CD4-positive, alpha-beta memory T cell (primary cell): ENCODE results near the gene FAM229A. TPM values are rescaled to one million over a fixed set of nuclear protein-coding genes. Genes with fewer than 3 reads are reported as not detected.

Experiments
- CTCF ChIA-PET: fragments of 350-600 bp; sonication (Branson Sonifier 250); formaldehyde crosslinking; loops from one replicate; lab custom pipeline; 2021; ENCODE audit warnings: inconsistent platforms; ENCODE audit not compliant: partially characterized antibody; lab: Charles Lee
- POLR2A ChIA-PET: fragments of 350-600 bp; sonication (Branson Sonifier 250); formaldehyde crosslinking; loops from one replicate; lab custom pipeline; 2021; ENCODE audit not compliant: partially characterized antibody; lab: Charles Lee
- DNase-seq, 5 donors: peaks; one replicate each; pipeline versions ENCODE4 v3.0.0 to v3.0.0-alpha.2; 2020 to 2022; ENCODE audit warnings: mixed read lengths in 1 of 5
- H3K27ac ChIP-seq: one replicate; pipeline ENCODE4 v1.7.0; 2013; ENCODE audit warnings: low read depth, low read length
- H3K27me3 ChIP-seq: 2 replicates; pipeline ENCODE4 v1.7.0; 2013; ENCODE audit warnings: mild to moderate bottlenecking, low read length, moderate library complexity; ENCODE audit not compliant: insufficient read depth
- H3K36me3 ChIP-seq: 2 replicates; pipeline ENCODE4 v1.7.0; 2013; ENCODE audit warnings: mild to moderate bottlenecking, low read length, moderate library complexity; ENCODE audit not compliant: insufficient read depth
- H3K4me1 ChIP-seq: 2 replicates; pipeline ENCODE4 v1.7.0; 2013; ENCODE audit warnings: mild to moderate bottlenecking, low read length, moderate library complexity; ENCODE audit not compliant: insufficient read depth
- H3K4me3 ChIP-seq, 2 donors: one replicate each; pipeline ENCODE4 v1.7.0; 2013; ENCODE audit warnings: low read length in 2 of 2, mild to moderate bottlenecking in 1 of 2
- H3K9me3 ChIP-seq, 2 donors: one replicate each; pipeline ENCODE4 v1.7.0; 2013; ENCODE audit warnings: low read length in 2 of 2, control low read depth in 1 of 2; ENCODE audit not compliant: control insufficient read depth in 1 of 2
- H3K27ac Mint-ChIP-seq, 7 donors: one replicate each; pipeline ENCODE4 v1.8.0; 2020 to 2021; ENCODE audit warnings: mixed read lengths in 7 of 7, mild to moderate bottlenecking in 6 of 7, inconsistent platforms in 3 of 7, moderate library complexity in 3 of 7
- H3K27me3 Mint-ChIP-seq, 2 donors: one replicate each; pipeline ENCODE4 v1.8.0; 2020 to 2021; ENCODE audit warnings: mixed read lengths in 2 of 2
- H3K36me3 Mint-ChIP-seq, 2 donors: one replicate each; pipeline ENCODE4 v1.8.0; 2020 to 2021; ENCODE audit warnings: mixed read lengths in 2 of 2, inconsistent platforms in 1 of 2, mild to moderate bottlenecking in 1 of 2
- H3K4me1 Mint-ChIP-seq, 4 donors: one replicate each; pipeline ENCODE4 v1.8.0; 2020 to 2021; ENCODE audit warnings: mixed read lengths in 4 of 4, mild to moderate bottlenecking in 1 of 4
- H3K4me3 Mint-ChIP-seq, 8 donors: one replicate each; pipeline ENCODE4 v1.8.0; 2020 to 2021; ENCODE audit warnings: mixed read lengths in 8 of 8, mild to moderate bottlenecking in 7 of 8, moderate library complexity in 6 of 8, inconsistent platforms in 3 of 8
- H3K9me3 Mint-ChIP-seq, 8 donors: one replicate each; pipeline ENCODE4 v1.8.0; 2020 to 2021; ENCODE audit warnings: mixed read lengths in 8 of 8, mild to moderate bottlenecking in 5 of 8, inconsistent platforms in 3 of 8, moderate library complexity in 1 of 8
- intact Hi-C: fragments of 100-400 bp; cut with micrococcal nuclease; formaldehyde crosslinking; loops from one replicate; pipeline ENCODE4 v1.15.1; 2023
- polyA plus RNA-seq, 2 donors: library from polyadenylated mRNA; unstranded; fragments of 300-500 nt; fragmentation: Illumina TruSeq; gene quantifications; one replicate each; pipeline ENCODE4 v1.2.3, GENCODE V29; 2021
- total RNA-seq, 2 experiments: library from RNA; stranded (reverse); gene quantifications; one replicate each; pipeline ENCODE4 v1.2.3, GENCODE V29; 2021

FAM229A gene
- total and polyA plus RNA-seq, 4 experiments from 2014 or later, result 0.39 to 34.6 (median 32.2) TPM; not detected in 1

DNA sequence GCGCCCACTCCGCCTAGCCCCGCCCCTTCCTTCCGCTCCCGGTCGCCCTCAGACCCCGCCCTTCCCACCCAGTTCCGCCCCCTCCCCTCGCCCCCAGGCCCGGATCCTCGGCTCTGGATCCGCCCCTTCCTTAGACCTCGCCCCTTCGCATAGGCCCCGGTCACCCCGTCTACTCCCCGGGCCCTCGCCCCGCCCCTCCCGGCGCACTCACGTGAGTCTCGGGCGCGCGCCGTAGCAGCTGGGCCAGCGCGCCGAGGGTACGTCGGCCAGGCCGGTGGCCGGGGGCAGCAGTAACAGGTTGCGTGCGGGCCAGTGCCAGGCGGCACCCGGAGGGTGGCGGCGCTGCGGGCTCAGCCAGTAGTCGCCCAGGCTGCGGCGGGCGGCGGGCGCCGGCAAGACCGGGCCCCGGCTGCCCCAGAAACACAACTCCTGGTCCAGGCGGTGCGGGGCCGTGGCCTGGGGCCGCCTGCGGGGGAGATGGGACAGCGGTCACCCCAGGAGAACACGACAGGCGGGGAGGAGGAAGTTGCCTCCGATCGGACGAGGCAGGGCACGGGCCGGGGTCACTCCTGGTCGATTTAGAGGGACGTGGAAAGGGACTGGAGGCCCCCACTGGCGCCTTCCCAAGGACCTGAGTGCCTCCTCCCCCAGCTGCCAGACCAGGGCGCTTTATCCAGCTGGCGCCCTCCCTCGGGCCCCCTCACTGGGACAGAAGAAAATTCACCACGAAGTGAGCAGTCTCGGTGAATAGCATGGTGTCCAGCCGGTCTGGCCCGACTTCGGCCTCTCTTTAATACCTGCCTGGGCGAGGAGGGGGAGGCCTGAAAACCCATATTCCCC is 10.7 kb downstream of the FAM229A start:
- Histone ChIP-seq H3K36me3 (no peaks in the 10 kb centered on the region), H3K27me3 (no peaks in the 10 kb centered on the region), H3K9me3 (no peaks in the 10 kb centered on the region), H3K4me3 (peak overlapping the region; percentile 52 to 65), H3K4me1 (peaks cover 39% of the 10 kb centered on the region), H3K27ac (peak overlapping the region; percentile 71)
- Mint-ChIP-seq H3K27ac (peak overlapping the region; percentile 86 to 97 (median 92)), H3K4me1 (peaks cover 22 to 62% (median 39%) of the 10 kb centered on the region in 4 donors), H3K9me3 (peaks cover 0 to 1% (median 0%) of the 10 kb centered on the region in 8 donors), H3K27me3 (no peaks in the 10 kb centered on the region), H3K36me3 (no peaks in the 10 kb centered on the region), H3K4me3 (peak overlapping the region; percentile 71 to 90 (median 82))
- intact Hi-C loops, result loop anchor here (1.0 to 2.0 kb wide), 4 partner anchors 15 to 111 kb away; partner anchors contain the start of genes BSDC1, HDAC1 and MARCKSL1
- DNase-seq, result peak; percentile 90 to 94 (median 91)
- ChIA-PET POLR2A (interaction anchor here (1.0 to 12.7 kb wide), 19 partner anchors 9 to 243 kb away, joined by 3 to 173 read pairs (median 5); partner anchors contain the start of genes BSDC1, HDAC1, IQCC and KPNA6), CTCF (interaction anchor here (1.1 to 3.5 kb wide), 10 partner anchors 11 to 136 kb away, joined by 3 to 10 read pairs (median 5); partner anchors contain the start of genes BSDC1, HDAC1 and MARCKSL1)

- no peaks in the 10 kb centered on the region for H3K27me3 Mint-ChIP-seq
- Histone ChIP-seq H3K4me3 (peak overlapping the region in 1 of 2 donors; percentile 65), H3K36me3 (no peaks in the 10 kb centered on the region), H3K4me1 (peaks cover 46% of the 10 kb centered on the region), H3K9me3 (no peaks in the 10 kb centered on the region), H3K27ac (no peak overlapping the region), H3K27me3 (no peaks in the 10 kb centered on the region)
- peaks cover 23 to 69% (median 45%) of the 10 kb centered on the region in 4 donors for H3K4me1 Mint-ChIP-seq
- CTCF ChIA-PET, result interaction anchor here (1.2 to 3.5 kb wide), 6 partner anchors 11 to 135 kb away, joined by 4 to 10 read pairs (median 6); partner anchors contain the start of genes BSDC1, HDAC1 and MARCKSL1
- DNase-seq, result peak in 2 of 5 donors; percentile 80 to 87
- H3K27ac Mint-ChIP-seq, result peak overlapping the region; percentile 86 to 97 (median 92)
- H3K4me3 Mint-ChIP-seq, result peak overlapping the region; percentile 66 to 90 (median 82)
- H3K9me3 Mint-ChIP-seq, result peaks cover 0 to 1% (median 0%) of the 10 kb centered on the region in 8 donors
- intact Hi-C loops, result loop anchor here (1.0 to 2.0 kb wide), 4 partner anchors 15 to 110 kb away; partner anchors contain the start of genes BSDC1, HDAC1 and MARCKSL1
- H3K36me3 Mint-ChIP-seq, result no peaks in the 10 kb centered on the region
- POLR2A ChIA-PET, result interaction anchor here (1.0 to 12.7 kb wide), 17 partner anchors 9 to 243 kb away, joined by 3 to 173 read pairs (median 6); partner anchors contain the start of genes BSDC1, HDAC1, KPNA6 and LCK
These were observed 11.4 kb downstream of the FAM229A start for GRCh38 chr1:32350785-32351398.

DNA sequence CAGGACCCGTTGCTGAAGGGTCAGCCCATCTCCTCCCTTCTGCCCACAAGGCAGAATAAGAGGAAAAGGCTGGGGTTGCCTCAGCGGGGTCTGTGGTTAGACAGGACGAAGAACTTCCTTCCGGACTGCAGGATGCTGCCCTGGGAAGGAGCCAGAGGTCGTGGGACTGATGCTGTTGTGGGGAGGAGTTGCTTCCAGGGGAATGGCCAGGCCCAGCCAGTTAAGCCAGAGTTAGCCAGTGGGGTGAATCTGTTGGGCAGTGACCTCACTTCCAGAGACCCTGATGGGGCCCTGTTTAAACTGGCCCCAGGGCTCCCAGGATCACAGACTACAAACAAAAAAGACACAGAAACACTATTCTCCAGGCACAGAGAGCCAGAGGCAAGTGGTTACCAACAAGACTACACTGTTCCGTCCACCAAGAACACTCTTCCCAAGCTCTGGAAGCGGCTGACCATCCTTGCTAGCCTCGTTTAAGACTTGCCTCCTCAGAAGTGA is 13.0 kb downstream of the FAM229A start:
- Mint-ChIP-seq H3K4me1 (peaks cover 29 to 72% (median 55%) of the 10 kb centered on the region in 4 donors), H3K36me3 (no peaks in the 10 kb centered on the region), H3K4me3 (peak overlapping the region; percentile 15 to 67 (median 54)), H3K9me3 (peaks cover 0 to 1% (median 0%) of the 10 kb centered on the region in 8 donors), H3K27ac (peak overlapping the region in 5 of 7 donors; percentile 17 to 85 (median 44)), H3K27me3 (no peaks in the 10 kb centered on the region)
- intact Hi-C loops, result no loop called here
- Histone ChIP-seq H3K27ac (no peak overlapping the region), H3K27me3 (no peaks in the 10 kb centered on the region), H3K36me3 (no peaks in the 10 kb centered on the region), H3K9me3 (no peaks in the 10 kb centered on the region), H3K4me3 (no peak overlapping the region), H3K4me1 (peaks cover 56% of the 10 kb centered on the region)
- ChIA-PET POLR2A (interaction anchor here (0.8 to 12.7 kb wide), 5 partner anchors 13 to 109 kb away, joined by 3 to 173 read pairs (median 4); partner anchors contain the start of genes LCK and MARCKSL1), CTCF (interaction anchor here (2.4 kb wide), 1 partner anchor 14 kb away, joined by 7 read pairs; the partner anchor contains the start of gene MARCKSL1)
- no peak for DNase-seq

DNA sequence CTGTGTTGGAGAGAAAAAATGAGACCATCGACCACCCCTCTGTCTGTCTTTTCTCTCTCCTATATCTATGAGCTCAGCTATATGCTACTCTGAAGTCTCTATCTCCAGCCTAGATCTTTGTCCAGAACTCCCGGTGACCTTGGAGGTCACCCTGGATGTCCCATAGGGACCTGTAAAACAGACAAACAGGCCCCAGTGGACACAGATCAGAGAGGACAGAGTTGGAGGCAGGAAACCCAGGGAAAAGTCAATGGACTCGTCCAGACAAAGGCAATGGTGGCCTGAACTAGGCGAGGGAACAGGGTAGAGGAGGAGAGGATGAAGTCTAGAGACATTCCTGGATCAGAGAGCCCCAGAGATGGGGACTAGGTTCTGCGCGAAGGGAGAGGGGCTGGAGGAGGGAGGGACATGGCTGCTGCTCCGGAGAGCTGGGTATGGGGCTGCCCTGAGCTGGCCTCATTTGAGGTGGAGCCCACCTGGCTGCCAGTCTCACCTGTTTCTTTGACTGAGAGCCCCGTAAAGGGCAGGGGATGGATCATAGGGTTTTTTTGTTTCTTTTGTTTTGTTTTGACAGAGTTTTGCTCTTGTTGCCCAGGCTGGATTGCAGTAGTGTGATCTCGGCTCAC is 15.6 kb downstream of the FAM229A start:
- Mint-ChIP-seq H3K9me3 (peaks cover 0 to 1% (median 0%) of the 10 kb centered on the region in 8 donors), H3K27me3 (no peaks in the 10 kb centered on the region), H3K4me1 (peaks cover 29 to 59% (median 47%) of the 10 kb centered on the region in 4 donors), H3K36me3 (no peaks in the 10 kb centered on the region), H3K4me3 (peak overlapping the region in 1 of 8 donors; percentile 25), H3K27ac (peak overlapping the region in 4 of 7 donors; percentile 1 to 62 (median 27))
- ChIA-PET POLR2A (interaction anchor here (1.0 to 12.7 kb wide), 5 partner anchors 10 to 106 kb away, joined by 3 to 173 read pairs (median 8); partner anchors contain the start of genes HDAC1 and MARCKSL1), CTCF (interaction anchor here (0.9 to 2.8 kb wide), 6 partner anchors 9 to 131 kb away, joined by 3 to 13 read pairs (median 3); partner anchors contain the start of gene MARCKSL1)
- Histone ChIP-seq H3K4me1 (peaks cover 50% of the 10 kb centered on the region), H3K36me3 (no peaks in the 10 kb centered on the region), H3K27me3 (no peaks in the 10 kb centered on the region), H3K4me3 (no peak overlapping the region), H3K9me3 (no peaks in the 10 kb centered on the region), H3K27ac (no peak overlapping the region)
- no peak for DNase-seq
- intact Hi-C loops, result no loop called here

DNA sequence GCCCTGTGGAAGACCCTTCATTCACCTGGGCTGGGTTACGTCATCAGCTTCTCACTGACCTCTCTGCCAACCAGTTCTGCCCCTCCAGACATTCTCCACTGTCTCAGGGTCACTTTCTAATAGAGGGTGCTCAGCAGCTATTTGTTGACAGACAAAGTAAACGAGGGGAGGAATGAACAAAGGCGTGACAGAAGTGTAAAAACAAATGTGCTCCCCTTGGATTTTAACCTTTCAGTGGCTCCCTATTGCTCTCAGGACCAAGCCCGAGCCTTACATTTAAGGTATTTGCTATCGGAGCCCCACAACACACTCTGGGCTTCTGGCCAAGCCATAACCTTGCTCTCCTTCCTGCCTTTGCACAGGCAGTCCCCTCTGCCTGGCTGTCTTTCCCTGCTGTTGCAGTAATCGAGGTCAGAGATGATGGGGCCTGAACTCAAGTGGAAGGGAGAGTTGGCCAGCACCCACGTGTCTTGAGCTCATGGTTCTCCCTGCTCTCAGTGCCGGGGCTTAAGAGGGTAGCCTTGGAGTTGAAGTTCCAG is 16.9 kb downstream of the FAM229A start:
- H3K9me3 Mint-ChIP-seq, result peaks cover 0 to 1% (median 0%) of the 10 kb centered on the region in 8 donors
- intact Hi-C loops, result no loop called here
- peak overlapping the region in 6 of 7 donors; percentile 26 to 75 (median 58) for H3K27ac Mint-ChIP-seq
- peaks cover 25 to 52% (median 40%) of the 10 kb centered on the region in 4 donors for H3K4me1 Mint-ChIP-seq
- ChIA-PET POLR2A (interaction anchor here (0.6 to 12.7 kb wide), 12 partner anchors 9 to 105 kb away, joined by 3 to 173 read pairs (median 5); partner anchors contain the start of genes HDAC1 and MARCKSL1), CTCF (interaction anchor here (0.8 to 2.5 kb wide), 8 partner anchors 8 to 131 kb away, joined by 3 to 11 read pairs (median 3); partner anchors contain the start of gene MARCKSL1)
- Histone ChIP-seq H3K4me1 (peaks cover 44% of the 10 kb centered on the region), H3K4me3 (no peak overlapping the region), H3K9me3 (no peaks in the 10 kb centered on the region), H3K27ac (no peak overlapping the region), H3K27me3 (no peaks in the 10 kb centered on the region), H3K36me3 (no peaks in the 10 kb centered on the region)
- H3K36me3 Mint-ChIP-seq, result no peaks in the 10 kb centered on the region
- no peaks in the 10 kb centered on the region for H3K27me3 Mint-ChIP-seq
- H3K4me3 Mint-ChIP-seq, result peak overlapping the region in 6 of 8 donors; percentile 8 to 72 (median 42)
- peak; percentile 43 to 58 (median 51) for DNase-seq

- Mint-ChIP-seq H3K4me1 (peaks cover 17 to 38% (median 28%) of the 10 kb centered on the region in 4 donors), H3K4me3 (no peak overlapping the region), H3K27ac (peak overlapping the region in 1 of 7 donors; percentile 46), H3K36me3 (no peaks in the 10 kb centered on the region), H3K27me3 (no peaks in the 10 kb centered on the region), H3K9me3 (peaks cover 0 to 1% (median 0%) of the 10 kb centered on the region in 8 donors)
- no peaks in the 10 kb centered on the region for H3K36me3 ChIP-seq
- intact Hi-C loops, result no loop called here
- POLR2A ChIA-PET, result no interaction called here
- no peak for DNase-seq
- CTCF ChIA-PET, result no interaction called here
- no peak overlapping the region for H3K4me3 ChIP-seq
- peaks cover 27% of the 10 kb centered on the region for H3K4me1 ChIP-seq
- no peaks in the 10 kb centered on the region for H3K9me3 ChIP-seq
- no peaks in the 10 kb centered on the region for H3K27me3 ChIP-seq
- no peak overlapping the region for H3K27ac ChIP-seq
These were observed 19.6 kb downstream of the FAM229A start for GRCh38 chr1:32342704-32343103.
